Spleen (tissue), 11 donors: ENCODE data around the gene STK10. TPM values are rescaled to one million over a fixed set of nuclear protein-coding genes. Genes with fewer than 3 reads are reported as not detected.
A peak's percentile ranks its signal among the peaks of the same experiment; 100 is the strongest.

Source experiments
- DNase-seq: peaks from one replicate; pipeline ENCODE4 v3.0.0-alpha.2; 2020
- H3K27ac ChIP-seq, 8 donors: fragments of 200-600 bp; sonication (generic) in 7 of 8; 1 replicate in 4 of 8; 2 replicates in 4 of 8; pipeline versions ENCODE4 v1.5.0 to v1.8.0; 2016 to 2021; ENCODE audit warnings: inconsistent platforms in 4 of 8, mild to moderate bottlenecking in 4 of 8, moderate library complexity in 1 of 8
- H3K27me3 ChIP-seq, 7 donors: fragments of 200-600 bp; sonication (generic) in 6 of 7; replicated peaks in 1 of 7; 1 replicate in 4 of 7; 2 replicates in 3 of 7; pipeline versions ENCODE4 v1.5.0 to v1.8.0; 2016 to 2021; ENCODE audit warnings: inconsistent platforms in 3 of 7, mild to moderate bottlenecking in 1 of 7
- H3K36me3 ChIP-seq, 6 donors: fragments of 200-600 bp; sonication (generic) in 5 of 6; 1 replicate in 4 of 6; 2 replicates in 2 of 6; pipeline versions ENCODE4 v1.5.0 to v1.8.0; 2016 to 2021; ENCODE audit warnings: inconsistent platforms in 2 of 6
- H3K4me1 ChIP-seq, 6 donors: fragments of 200-600 bp; sonication (generic) in 5 of 6; 1 replicate in 3 of 6; 2 replicates in 3 of 6; pipeline versions ENCODE4 v1.5.0 to v1.8.0; 2016 to 2021; ENCODE audit warnings: inconsistent platforms in 3 of 6
- H3K4me3 ChIP-seq, 8 donors: fragments of 200-600 bp; sonication (generic) in 7 of 8; 1 replicate in 4 of 8; 2 replicates in 4 of 8; pipeline versions ENCODE4 v1.5.0 to v1.8.0; 2016 to 2021; ENCODE audit warnings: inconsistent platforms in 4 of 8, mild to moderate bottlenecking in 4 of 8, moderate library complexity in 2 of 8
- H3K9me3 ChIP-seq, 8 donors: fragments of 200-600 bp; sonication (generic) in 7 of 8; 1 replicate in 4 of 8; 2 replicates in 4 of 8; pipeline versions ENCODE4 v1.5.0 to v1.8.0; 2016 to 2021; ENCODE audit warnings: inconsistent platforms in 4 of 8
- CTCF ChIP-seq, 11 experiments: fragments of 200-600 bp in 7 of 11; fragments of 450-650 bp in 4 of 11; sonication (generic) in 4 of 11; IDR thresholded peaks in 8 of 11; conservative IDR thresholded peaks in 3 of 11; 1 replicate in 7 of 11; 2 replicates in 4 of 11; pipeline versions ENCODE4 v1.4.0 to v1.8.0; 2016 to 2021; ENCODE audit warnings: antibody characterized with exemption in 11 of 11, inconsistent platforms in 4 of 11, mild to moderate bottlenecking in 1 of 11
- POLR2A ChIP-seq, 3 donors: fragments of 450-650 bp; IDR thresholded peaks; one replicate each; pipeline ENCODE4 v1.5.1; 2017; ENCODE audit warnings: antibody characterized with exemption in 3 of 3, mild to moderate bottlenecking in 1 of 3
- POLR2AphosphoS5 ChIP-seq, 3 donors: sonication (generic); formaldehyde crosslinking; IDR thresholded peaks; one replicate each; pipeline ENCODE4 v1.5.1; 2017; ENCODE audit warnings: antibody characterized with exemption in 3 of 3
- WGBS, 5 donors: extraction: QIAGEN DNeasy Blood & Tissue Kit in 3 of 5; methylation state at CpG; one replicate each; pipeline versions ENCODE4 v1.1.5 to v1.1.7; 2013 to 2018; 5-methylcytosine and 5-hydroxymethylcytosine counted together
- intact Hi-C: fragments of 100-400 bp; cut with DNase I; formaldehyde crosslinking; loops from one replicate; pipeline ENCODE4 v1.15.0; 2023; ENCODE audit warnings: low total_unique reads
- polyA plus RNA-seq, 3 donors: library from polyadenylated mRNA; stranded (reverse); fragments of 200-250 nt; gene quantifications; one replicate each; pipeline ENCODE4 v1.2.1, GENCODE V29; 2013
- total RNA-seq, 7 donors: library from RNA; depleted of rRNA in 3 of 7; stranded (reverse); fragments of >200 nt in 3 of 7; fragmentation: NEBNext Ultra II Directional in 4 of 7; extraction: Animal tissue kit (Norgen Biotek cat#: 25700) in 4 of 7; gene quantifications; one replicate each; pipeline versions ENCODE4 v1.1.0 to v1.2.1, GENCODE V29; 2016 to 2021
- donor health status: healthy with polysubstance abuse.
- donor health status: DM: no; HTN: no; CAD: no; lungs with moderate emphysema.
- donor health status: DM: no; HTN: no; CAD: no.
- donor health status: Bipolar disorder and iron deficiency.
- donor health status: healthy.
- donor health status: DM: no; HTN: no; CAD: no.
- donor health status: DM: yes; HTN: yes; CAD: no.

Gene STK10
- total and polyA plus RNA-seq, 10 donors = 34.0 to 290 (median 168) TPM

DNA sequence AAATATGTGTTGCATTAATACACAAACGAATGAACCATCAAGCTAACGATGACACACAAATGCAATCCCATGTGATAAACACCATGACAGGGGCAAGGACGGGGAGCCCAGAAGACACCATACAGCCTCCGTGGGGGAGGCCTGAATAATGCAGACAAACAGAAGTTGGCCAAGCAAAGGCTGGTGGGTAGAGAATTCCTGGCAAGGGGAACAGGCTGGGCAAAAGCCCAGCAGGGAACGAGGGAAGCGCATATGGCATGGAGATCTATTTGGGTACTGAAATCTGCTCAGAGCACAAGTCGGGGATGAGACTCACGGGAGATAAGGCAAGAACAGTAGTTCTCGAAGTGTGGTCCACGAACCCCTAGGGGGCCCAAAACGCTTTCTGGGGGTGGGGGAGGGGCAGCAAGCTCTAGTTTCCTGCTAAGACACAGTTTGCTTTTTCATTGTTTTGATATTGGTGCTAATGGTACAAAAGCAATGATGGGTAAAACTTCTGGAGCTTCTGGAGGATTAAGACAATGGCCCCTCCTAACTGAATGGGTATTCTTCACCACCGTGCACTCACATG lies 138.7 kb downstream of the STK10 start:
- no peak overlapping the region for H3K27ac ChIP-seq
- intact Hi-C loops = no loop called here
- H3K36me3 ChIP-seq = peaks cover 3 to 100% (median 87%) of the 10 kb centered on the region in 6 donors
- peak; percentile 8 for DNase-seq
- 87 to 92% (median 88%) methylated on average over 12 of the region's 12 CpGs for WGBS, 5 donors
- no peak overlapping the region for H3K4me3 ChIP-seq
- no peaks in the 10 kb centered on the region for H3K9me3 ChIP-seq
- no peaks in the 10 kb centered on the region for H3K27me3 ChIP-seq
- TF ChIP-seq POLR2A (IDR thresholded peaks at IDR 0.05) = no peak
- no peak for TF ChIP-seq POLR2AphosphoS5 (IDR thresholded peaks at IDR 0.05)
- no peak for TF ChIP-seq CTCF (IDR thresholded peaks at IDR 0.05 in 8 of 11, conservative IDR thresholded peaks at IDR 0.05 in 3 of 11)
- peaks cover 0 to 23% (median 0%) of the 10 kb centered on the region in 6 donors for H3K4me1 ChIP-seq

DNA sequence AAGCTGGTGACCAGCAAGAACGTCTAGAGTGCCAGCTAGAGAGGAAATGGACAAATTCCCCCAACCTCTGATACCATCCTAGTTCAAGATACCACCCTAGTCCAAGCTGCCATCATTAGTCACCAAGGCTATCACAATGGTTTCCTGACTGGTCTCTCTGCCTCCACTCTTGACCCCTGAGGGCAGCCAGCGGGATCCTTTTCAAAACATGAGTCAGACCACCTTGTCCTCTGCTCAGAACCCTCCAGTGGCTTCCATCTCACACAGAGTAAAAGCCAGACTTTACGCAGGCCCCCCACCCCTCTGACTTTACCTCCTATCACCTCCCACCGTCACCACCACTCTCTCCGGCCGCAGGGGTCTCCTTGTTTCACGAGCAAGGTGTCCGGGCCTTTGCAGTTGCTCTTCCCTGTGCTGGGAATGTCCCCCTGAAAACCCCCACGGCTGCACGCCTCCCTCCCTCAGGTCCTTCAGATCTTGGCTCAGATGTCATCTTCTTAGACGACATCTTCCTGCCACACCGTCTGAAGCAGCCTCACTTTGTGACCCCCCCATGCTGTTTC lies 139.4 kb downstream of the STK10 start:
- H3K9me3 ChIP-seq = no peaks in the 10 kb centered on the region
- WGBS, 5 donors = 85 to 94% (median 89%) methylated on average over 12 of the region's 12 CpGs
- peak overlapping the region in 1 of 8 donors; percentile 30 for H3K27ac ChIP-seq
- intact Hi-C loops = no loop called here
- H3K27me3 ChIP-seq = no peaks in the 10 kb centered on the region
- TF ChIP-seq POLR2A (IDR thresholded peaks at IDR 0.05) = no peak
- TF ChIP-seq CTCF (IDR thresholded peaks at IDR 0.05 in 8 of 11, conservative IDR thresholded peaks at IDR 0.05 in 3 of 11) = no peak
- no peak for TF ChIP-seq POLR2AphosphoS5 (IDR thresholded peaks at IDR 0.05)
- H3K4me1 ChIP-seq = peaks cover 0 to 23% (median 0%) of the 10 kb centered on the region in 6 donors
- no peak overlapping the region for H3K4me3 ChIP-seq
- H3K36me3 ChIP-seq = peaks cover 0 to 100% (median 88%) of the 10 kb centered on the region in 6 donors
- peak; percentile 58 for DNase-seq

GRCh38 chr5:172048170-172048422 lies 139.9 kb downstream of the STK10 start:
- no peak for DNase-seq
- Histone ChIP-seq H3K4me1 (peaks cover 0 to 23% (median 0%) of the 10 kb centered on the region in 6 donors), H3K9me3 (no peaks in the 10 kb centered on the region), H3K27me3 (no peaks in the 10 kb centered on the region), H3K27ac (peak overlapping the region in 2 of 8 donors; percentile 30 to 40), H3K36me3 (peaks cover 0 to 100% (median 88%) of the 10 kb centered on the region in 6 donors), H3K4me3 (no peak overlapping the region)
- WGBS, 5 donors = 81 to 92% (median 89%) methylated on average over 1 of the region's 1 CpG
- no peak for TF ChIP-seq POLR2A (IDR thresholded peaks at IDR 0.05)
- no peak for TF ChIP-seq CTCF (IDR thresholded peaks at IDR 0.05 in 8 of 11, conservative IDR thresholded peaks at IDR 0.05 in 3 of 11)
- no peak for TF ChIP-seq POLR2AphosphoS5 (IDR thresholded peaks at IDR 0.05)
- intact Hi-C loops = no loop called here

GRCh38 chr5:172046593-172046992 lies 141.4 kb downstream of the STK10 start:
- 77 to 94% (median 85%) methylated on average over 4 of the region's 4 CpGs for WGBS, 5 donors
- no peak for TF ChIP-seq CTCF (IDR thresholded peaks at IDR 0.05 in 8 of 11, conservative IDR thresholded peaks at IDR 0.05 in 3 of 11)
- TF ChIP-seq POLR2AphosphoS5 (IDR thresholded peaks at IDR 0.05) = no peak
- TF ChIP-seq POLR2A (IDR thresholded peaks at IDR 0.05) = no peak
- H3K9me3 ChIP-seq = no peaks in the 10 kb centered on the region
- peaks cover 0 to 11% (median 0%) of the 10 kb centered on the region in 6 donors for H3K4me1 ChIP-seq
- no peak overlapping the region for H3K4me3 ChIP-seq
- no peak for DNase-seq
- H3K36me3 ChIP-seq = peaks cover 0 to 95% (median 73%) of the 10 kb centered on the region in 6 donors
- intact Hi-C loops = no loop called here
- H3K27ac ChIP-seq = peak overlapping the region in 5 of 8 donors; percentile 9 to 63 (median 14)
- H3K27me3 ChIP-seq = no peaks in the 10 kb centered on the region
